GM11168 (cell line): ENCODE measurements around the gene VEZT.

ENCODE experiments used
- in situ Hi-C: fragments of 300-500 bp; cut with MboI; formaldehyde crosslinking; loops from one replicate; pipeline ENCODE4 v1.12.0; 2022; ENCODE audit warnings: low sequenced_read_pairs; ENCODE audit not compliant: unreplicated experiment

The VEZT gene

DNA sequence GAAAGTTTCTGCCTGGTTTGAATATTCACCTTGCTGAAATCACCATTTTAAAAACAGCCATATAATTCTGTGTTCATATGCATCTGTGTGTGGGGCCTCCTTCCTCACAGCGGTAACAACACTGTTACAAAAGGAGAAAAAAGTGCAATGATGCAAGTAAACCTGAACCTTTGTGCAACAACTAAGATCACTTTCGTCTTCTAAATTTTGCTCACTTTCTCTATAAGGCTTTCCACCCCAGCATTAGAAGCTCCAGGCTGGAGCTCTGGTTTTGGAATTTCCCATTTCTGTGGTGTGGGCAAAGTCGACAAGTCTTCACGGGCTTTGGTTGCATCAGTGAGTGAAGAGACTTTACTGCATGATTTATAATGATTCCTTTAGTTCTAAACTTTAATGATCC lies 18.7 kb upstream of the VEZT start:
- in situ Hi-C loops: no loop called here

DNA sequence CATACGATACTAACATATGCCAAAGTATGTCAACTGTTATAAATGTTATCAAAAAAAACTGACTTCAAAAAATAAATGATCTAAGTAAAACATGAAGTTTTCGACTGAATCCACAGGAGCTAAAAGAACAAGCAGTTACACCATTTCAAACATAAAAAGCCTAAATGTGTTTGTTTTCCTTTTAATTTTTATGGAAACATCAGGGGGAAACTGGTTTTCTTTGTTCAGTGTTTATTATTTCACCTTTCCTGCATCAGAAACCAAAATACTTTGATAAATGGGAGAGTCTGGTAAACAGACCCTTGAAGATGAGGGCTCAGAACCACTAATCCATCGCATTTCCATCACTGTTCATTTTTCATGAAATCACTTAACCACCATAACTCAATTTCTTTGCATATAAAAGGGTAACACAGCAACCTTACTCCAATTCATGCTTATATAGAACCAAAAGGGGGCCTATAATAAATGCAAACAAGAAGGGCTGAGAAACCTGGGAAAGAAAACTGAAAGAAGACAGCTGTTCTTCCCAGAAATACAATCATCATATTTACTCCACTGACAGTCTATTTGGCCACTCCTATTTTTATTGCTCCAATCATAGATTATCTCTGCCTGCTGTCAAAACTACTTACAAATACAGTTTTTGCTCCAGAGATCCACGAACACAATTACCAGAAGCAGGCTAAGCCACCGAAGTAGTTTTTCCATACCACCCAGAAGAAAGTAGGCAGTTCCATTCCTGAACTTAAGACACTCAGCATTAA lies 17.3 kb upstream of the VEZT start:
- in situ Hi-C loops: no loop called here

DNA sequence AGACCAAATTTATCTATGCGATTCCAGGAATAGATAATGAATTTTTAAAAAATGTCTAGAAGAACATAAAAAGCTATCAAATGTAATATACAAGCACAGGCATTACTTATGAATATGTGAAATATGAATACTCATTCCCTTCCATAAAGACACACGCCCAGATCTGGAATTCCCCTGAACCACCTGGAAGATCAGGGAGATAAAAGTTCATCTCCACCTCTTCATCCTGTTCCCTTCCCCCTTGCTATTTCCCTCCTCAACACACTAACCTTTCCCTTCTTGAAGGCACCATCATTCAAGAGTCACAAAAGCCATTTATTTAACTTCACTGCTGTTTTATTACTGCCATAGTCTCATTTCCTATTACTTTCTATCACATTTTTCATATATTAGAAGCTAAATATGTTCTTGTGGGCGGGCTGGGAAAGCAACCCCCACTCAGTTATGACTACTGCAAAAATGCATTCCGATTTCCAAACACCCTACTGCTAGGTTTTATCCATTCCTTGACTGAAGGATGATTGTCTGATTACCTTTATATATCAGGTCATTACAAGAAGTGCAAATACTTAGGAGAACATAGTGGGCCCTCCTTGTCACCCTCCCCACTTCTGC lies 16.4 kb upstream of the VEZT start:
- in situ Hi-C loops: no loop called here

DNA sequence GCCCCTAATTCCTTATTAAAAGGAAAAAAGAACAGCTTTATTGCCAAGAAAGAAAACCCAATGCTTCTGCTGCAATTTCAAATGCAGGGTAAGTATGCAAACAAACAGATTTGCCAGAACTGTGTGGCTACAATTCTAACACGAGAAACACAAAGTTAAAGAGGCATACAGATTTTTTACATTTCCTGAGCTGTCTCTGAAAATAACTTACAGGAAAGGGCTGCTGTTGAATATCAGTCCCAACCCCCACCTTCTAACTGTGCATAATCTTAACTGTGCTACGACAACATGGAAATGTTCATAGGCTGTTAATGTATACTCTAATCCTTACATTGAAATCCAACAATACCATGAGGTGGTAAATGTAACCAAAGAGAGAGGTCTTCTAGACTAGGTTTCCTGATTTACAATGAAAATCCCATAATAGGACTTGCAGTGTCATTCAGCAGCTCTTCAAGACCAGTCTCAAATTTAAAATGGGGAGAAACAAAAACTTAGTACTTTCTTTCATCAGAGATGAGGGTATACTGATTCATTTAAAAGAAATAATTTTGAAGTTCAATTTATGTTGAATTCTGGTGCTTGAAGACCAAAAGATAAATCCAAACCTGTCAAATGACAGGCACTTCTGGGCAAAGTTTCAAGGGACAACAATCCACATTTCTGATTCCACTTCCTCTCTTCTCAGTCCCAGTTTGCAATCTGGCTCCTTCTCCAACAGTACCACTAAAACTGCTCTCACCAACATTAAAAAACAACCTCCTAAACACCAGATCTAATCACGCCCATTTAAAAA lies 14.7 kb upstream of the VEZT start:
- in situ Hi-C loops: no loop called here

DNA sequence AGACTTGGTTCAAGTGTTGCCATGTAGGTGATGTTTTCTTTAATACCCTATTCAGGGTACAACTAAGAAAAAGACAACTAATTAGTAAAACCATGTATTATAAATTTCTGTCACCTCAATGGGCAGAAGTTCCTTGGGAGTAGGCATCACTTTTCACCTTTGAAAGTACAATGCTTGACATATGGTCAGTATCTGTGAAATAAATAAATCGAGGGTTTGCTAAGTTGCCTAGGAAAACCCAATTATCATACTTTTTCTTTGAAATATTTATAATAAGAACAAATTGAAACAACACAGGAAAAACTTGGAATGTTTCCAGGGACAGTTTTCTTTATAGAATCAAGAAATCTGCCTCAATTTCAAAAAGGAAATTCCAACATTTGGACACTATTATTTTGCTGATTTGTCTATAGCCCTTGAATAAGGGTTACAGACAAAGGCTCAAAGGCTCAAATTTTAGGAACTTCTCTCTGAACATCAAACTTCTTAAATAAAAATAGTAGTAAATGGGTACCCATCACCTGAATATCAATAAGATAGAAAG lies 14.0 kb upstream of the VEZT start:
- in situ Hi-C loops: no loop called here

DNA sequence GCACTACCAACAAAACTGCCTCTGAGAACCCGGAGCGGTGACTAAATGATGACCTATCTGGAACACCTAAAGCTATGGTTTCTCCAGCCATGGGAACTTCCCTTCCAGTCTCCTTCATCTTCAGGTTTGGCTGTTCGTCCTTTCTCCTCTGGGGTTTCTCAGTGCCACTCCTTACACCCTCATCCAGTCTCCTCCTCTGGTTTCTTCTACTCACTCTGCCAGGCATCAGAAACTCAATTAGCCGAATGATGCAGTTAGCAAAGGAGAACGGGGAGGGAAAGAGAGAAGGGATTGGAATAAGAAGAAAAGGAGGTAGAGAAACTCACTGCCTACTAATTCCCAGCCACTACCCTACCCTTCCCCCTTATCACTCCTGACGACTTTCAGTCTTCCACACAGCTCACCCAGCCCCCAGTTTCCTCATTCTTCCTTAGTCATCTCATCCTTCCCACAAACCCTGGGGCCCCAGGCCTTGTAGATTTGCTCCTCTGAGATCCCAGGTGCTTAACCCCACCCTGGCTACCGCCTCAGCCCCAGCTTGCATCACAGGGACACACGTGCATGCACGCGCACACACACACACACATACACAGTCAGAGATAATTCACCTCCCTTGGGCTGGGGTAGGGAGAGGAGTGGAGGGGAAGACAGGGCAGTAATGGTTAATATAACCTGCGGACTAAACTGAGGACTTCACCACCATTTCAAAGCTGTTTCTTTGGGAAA lies 13.3 kb upstream of the VEZT start:
- in situ Hi-C loops: no loop called here

DNA sequence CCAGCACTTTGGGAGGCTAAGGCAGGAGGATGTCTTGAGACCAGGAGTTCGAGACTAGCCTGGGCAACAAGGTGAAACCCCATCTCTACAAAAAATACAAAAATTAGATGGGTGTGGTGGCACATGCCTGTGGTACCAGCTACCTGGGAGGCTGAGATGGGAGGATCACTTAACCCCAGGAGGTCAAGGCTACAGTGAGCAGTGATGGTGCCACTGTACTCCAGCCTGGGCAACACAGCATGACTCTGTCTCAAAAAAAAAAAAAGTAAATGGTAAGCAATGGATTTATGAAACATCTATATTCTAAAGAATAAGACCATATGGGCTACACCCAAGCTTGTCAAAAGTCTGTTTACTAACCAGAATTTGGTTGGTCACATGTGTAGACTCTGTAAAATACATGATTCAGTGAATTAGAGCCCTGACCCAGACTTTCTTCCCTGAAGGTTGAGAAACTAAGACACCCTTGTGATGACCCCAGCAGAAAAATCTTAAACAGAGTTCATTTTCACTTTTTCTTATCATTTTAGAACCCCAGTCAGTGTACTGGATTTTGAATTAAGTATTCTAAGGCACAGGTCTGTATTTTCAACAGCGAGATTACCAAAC lies 12.5 kb upstream of the VEZT start:
- in situ Hi-C loops: no loop called here

DNA sequence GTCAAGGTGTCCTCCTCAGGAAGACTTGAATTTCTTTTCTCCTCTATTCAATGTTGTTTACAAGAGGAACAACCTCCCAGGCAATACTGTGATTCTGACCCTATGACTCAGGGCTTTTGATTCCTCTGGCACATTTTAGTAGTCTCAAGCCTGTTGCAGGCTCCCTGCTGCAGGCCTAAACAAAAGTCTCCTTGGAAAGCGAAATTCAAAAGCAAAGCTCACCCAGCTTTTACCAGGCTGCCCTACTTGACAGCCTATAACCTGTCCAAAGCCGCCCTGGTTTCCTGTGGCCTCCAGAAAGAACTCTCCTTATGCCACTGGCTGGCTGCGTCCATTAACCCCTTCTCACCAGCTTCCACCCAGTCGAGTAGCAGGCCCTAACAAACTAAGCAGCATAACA lies 11.9 kb upstream of the VEZT start:
- in situ Hi-C loops: no loop called here

DNA sequence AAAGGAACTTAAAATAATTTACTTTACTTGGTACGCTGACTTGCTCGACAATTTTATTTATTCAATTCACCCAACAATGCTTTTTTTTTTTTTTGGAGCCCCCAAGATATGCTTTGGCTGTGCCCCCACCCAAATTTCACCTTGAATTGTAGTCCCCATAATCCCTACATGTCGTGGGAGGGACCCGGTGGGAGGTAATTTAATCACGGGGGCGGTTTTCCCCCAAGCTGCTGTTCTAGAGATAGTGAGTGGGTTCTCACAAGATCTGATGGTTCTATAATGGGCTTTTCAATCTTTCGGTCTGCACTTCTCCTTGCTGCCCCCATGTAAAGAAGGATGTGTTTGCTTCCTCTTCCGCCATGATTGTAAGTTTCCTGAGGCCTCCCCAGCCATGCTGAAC lies 10.7 kb upstream of the VEZT start:
- in situ Hi-C loops: no loop called here

DNA sequence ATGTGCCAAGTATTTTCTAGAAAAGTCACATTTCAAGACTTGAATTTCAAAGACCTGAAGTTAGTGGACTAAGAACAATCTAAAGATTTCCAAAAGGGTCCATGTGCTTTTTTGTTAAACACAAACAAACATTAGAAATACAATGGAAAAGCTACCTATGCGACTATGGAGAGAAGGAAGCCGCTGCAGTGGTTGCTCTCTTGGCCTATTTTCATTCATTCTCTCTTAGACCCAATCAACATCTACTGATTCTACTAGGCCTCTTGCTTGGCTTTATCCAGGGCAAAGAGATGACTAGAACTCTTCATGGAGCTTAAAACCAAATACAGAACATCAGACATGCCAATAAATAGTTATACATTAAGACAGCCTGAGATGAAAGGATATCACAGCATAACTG lies 10.2 kb upstream of the VEZT start:
- in situ Hi-C loops: no loop called here

DNA sequence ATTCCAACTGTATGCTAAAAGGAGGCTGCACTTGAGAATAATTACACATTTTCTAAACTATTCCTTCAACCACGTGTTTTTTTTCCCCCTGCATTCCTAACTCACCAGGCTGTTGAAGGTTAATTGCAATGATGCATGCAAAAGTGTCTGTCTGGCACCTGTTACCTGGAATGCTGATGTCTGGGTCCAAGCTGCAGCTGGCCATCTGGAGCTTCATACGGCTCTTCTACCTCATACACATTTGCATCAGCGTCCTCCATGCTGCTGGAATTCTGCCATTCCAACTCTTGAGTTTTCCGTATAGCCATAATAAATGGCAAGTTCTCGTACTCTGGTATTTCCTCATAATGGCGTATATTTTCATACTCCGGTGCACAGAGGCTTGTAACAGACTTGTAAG lies 8.9 kb upstream of the VEZT start:
- in situ Hi-C loops: no loop called here

DNA sequence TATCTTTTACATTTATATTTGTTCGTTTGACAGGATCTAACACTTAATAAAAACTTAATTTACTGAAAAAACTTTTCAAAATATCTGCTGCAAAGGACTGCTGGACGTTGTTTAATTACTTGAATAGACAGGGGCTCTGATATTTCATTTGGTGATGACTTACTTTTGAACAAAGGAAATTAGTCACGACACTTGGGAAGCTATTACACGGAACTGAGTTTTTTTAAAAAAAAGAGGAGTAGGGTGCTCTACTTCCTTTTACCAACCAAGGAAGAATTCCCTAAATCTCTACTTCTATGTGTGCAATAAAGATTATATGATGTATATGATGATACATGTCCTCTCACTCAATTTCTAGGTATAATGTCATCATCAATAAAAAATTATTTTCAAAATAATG lies 5.0 kb upstream of the VEZT start:
- in situ Hi-C loops: loop anchor here (10.0 kb wide), 1 partner anchor 98 kb away; no protein-coding TSS in a partner anchor

DNA sequence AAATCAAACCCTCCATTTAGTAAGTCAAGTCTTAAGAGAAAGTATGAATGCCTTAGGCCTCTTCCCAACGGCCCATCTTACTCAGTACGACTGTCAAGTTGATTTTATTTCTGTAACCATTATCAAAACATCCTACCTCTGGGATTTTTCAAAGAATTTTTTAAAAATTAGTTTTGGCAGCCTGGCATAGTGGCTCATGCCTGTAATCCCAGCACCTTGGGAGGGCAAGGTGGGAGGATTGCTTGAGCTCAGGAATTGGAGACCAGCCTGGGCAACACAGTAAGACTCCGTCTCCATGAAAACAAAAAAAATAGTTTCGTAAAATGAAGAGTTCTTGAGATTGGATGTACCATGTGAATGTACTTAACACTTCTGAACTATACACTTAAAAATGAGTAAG lies 4.5 kb upstream of the VEZT start:
- in situ Hi-C loops: loop anchor here (10.0 kb wide), 1 partner anchor 98 kb away; no protein-coding TSS in a partner anchor

DNA sequence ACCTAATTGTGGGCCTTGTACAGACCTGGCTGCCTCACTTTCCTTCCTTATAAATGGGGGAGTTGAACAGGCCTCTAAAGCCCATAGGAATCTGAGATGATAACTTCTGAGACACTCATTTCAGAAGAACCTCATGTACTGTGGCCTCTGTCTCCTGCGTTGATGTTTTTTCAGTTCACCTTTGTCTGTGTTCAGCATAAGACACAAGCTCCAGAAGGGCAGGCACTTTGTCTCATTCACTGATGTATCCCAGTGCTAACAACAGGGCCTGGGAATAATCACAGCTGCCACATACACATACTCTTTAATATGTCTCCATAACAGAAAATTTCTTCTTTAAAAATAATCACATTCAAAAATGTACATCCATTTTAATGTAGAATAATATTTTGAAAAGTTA lies 3.7 kb upstream of the VEZT start:
- in situ Hi-C loops: loop anchor here (10.0 kb wide), 1 partner anchor 99 kb away; no protein-coding TSS in a partner anchor

DNA sequence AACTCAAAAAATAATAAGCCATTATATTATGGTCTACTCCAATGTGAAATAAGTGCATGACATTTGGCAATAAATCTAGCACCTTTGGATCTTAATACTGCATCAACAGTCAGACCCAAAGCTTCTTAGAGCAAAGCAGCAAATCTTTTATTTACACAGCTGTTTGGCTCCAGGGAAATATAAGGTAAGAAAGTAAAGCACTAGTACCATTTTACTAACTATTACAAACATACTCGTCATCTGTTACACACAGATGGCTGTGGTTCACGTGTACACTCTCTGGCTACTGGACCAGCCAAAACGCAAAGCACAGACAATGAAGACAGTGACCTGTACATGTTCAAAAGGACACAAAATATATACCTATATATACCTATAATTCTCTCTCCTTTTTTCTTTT lies 3.1 kb upstream of the VEZT start:
- in situ Hi-C loops: loop anchor here (10.0 kb wide), 1 partner anchor 100 kb away; no protein-coding TSS in a partner anchor

DNA sequence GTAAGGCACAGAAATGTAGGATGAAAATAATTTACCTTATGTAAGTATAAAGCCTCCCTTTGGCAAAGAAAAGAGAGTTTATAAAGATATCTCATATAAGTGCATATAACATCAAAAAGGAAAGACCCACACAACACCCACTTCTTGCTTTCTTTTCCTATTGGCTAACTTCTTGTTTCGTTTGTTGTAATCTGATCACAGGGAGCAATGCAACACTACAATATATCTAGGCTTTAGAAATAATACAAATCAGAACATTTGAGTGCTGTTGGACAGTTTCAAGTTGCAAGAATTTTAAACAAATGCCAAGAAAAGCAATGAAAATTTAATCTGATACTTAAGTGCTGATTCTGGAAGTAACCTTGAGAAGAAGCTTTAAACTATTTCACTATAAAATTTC lies 1.7 kb upstream of the VEZT start:
- in situ Hi-C loops: loop anchor here (10.0 kb wide), 1 partner anchor 101 kb away; no protein-coding TSS in a partner anchor

DNA sequence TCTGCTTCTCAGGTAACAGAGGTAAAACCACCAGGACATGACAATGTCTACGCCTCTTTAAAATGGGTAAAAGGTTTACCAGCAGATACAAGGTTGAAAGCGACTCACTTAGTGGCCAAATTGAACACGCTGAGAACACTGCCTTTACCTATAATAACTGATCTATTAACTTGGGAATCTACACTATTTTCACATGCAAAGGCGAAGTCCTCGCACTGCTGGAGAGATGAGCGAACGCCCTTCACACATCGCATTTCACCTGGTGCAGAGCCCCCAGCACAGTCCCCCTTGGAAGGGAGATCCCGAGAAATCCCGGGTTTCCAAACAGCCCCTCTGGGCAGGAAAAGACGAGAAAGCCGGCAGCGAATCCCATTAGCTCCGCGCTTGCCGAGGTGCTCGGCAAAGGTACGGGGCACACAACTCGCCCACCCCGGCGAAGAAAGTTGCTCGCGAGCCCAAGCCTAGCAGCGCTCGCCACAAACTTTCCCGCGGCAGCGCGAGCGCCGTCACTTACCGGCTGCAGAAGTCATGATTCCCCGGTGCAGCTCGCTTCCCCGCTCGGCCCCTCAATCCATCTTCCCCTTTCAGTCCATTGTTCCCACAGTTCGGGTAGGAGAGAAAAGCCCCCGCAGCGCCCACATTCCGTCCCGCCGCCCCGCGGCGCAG lies 763 bp upstream of the VEZT start:
- in situ Hi-C loops: loop anchor here (10.0 kb wide), 1 partner anchor 102 kb away; no protein-coding TSS in a partner anchor

DNA sequence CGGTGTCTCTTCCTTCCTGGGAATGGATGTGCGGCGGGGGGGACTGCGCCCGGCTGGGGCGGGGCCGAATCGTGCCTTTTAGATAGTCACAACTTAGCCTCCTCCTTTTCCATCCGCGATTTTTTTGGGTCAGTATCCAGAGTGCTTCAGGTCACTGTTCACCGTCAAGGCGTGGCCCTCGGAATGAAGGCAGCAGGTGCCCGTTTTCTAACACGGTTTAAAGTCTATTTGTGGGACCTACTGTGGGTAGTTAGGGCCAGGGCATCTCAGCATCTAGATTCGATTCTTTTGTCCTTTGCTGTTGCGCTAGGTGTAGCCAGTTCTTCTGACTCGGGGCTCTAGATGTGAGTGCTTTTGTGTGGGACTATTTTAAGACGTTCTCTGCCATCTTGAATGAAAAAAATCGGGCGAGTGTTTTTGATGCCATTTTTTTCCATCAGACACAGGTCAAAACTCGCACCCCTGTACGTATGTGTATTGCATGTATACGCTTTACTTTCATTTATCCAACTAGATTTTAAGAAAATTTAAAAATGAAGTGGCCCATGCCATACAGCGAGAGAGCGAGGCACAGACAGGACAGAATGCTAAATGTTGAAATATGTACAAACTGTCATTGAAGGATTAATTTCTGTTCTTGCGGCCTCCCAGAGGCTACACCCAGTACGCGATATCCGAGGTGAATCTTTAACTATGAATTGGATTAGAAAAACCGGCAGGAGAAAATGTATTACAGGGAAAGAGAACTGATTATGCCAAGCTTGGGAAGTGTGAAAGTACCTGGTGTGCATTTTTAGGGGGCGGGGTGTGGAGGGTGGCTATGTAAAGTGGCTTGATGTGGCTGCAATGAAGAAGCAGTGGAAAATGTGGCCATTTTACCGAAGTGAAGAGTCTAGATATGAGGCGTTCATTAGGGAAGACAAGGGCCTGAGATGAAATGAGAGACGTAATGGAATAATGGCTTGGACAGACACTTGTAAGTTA lies 835 bp downstream of the VEZT start:
- in situ Hi-C loops: loop anchor here (10.0 kb wide), 1 partner anchor 104 kb away; no protein-coding TSS in a partner anchor
